Ascending aorta (tissue), 2 donors: ENCODE measurements around the gene PTPRE. TPM values are rescaled to one million over a fixed set of nuclear protein-coding genes. Genes with fewer than 3 reads are reported as not detected.
A peak's percentile ranks its signal among the peaks of the same experiment; 100 is the strongest.

Experiments
- DNase-seq, 2 donors: peaks; one replicate each; pipeline ENCODE4 v3.0.0-alpha.2; 2019; ENCODE audit warnings: low spot score in 2 of 2
- H3K27ac ChIP-seq, 2 donors: fragments of 200-600 bp; sonication (generic); one replicate each; pipeline ENCODE4 v1.5.1; 2016 to 2017; ENCODE audit warnings: mild to moderate bottlenecking in 1 of 2
- H3K27me3 ChIP-seq: fragments of 200-600 bp; sonication (generic); one replicate; pipeline ENCODE4 v1.5.1; 2017
- H3K36me3 ChIP-seq, 2 donors: fragments of 200-600 bp; sonication (generic); one replicate each; pipeline ENCODE4 v1.5.1; 2016
- H3K4me1 ChIP-seq, 2 donors: fragments of 200-600 bp; sonication (generic); one replicate each; pipeline ENCODE4 v1.5.1; 2016 to 2017; ENCODE audit warnings: mild to moderate bottlenecking in 1 of 2
- H3K4me3 ChIP-seq, 2 donors: fragments of 200-600 bp; sonication (generic); one replicate each; pipeline ENCODE4 v1.5.1; 2016 to 2017; ENCODE audit warnings: mild to moderate bottlenecking in 1 of 2
- H3K9me3 ChIP-seq, 2 donors: fragments of 200-600 bp; sonication (generic); one replicate each; pipeline ENCODE4 v1.5.1; 2016
- intact Hi-C: fragments of 100-400 bp; cut with DNase I; formaldehyde crosslinking; loops from one replicate; pipeline ENCODE4 v1.15.1; 2023
- total RNA-seq: library from RNA; depleted of rRNA; stranded (reverse); fragments of >200 nt; gene quantifications from one replicate; pipeline ENCODE4 v1.1.0, GENCODE V29; 2016
- TF ChIP-seq, protein P1 (sequence below), 3 experiments: fragments of 200-600 bp in 2 of 3; fragments of 450-650 bp in 1 of 3; sonication (generic) in 2 of 3; IDR thresholded peaks; one replicate each; pipeline ENCODE4 v1.5.1; 2016 to 2019; ENCODE audit warnings: antibody characterized with exemption in 3 of 3, mild to moderate bottlenecking in 1 of 3, moderate library complexity in 1 of 3

Gene PTPRE
- total RNA-seq, 1 donor from 2014 or later = 14.5 TPM

DNA sequence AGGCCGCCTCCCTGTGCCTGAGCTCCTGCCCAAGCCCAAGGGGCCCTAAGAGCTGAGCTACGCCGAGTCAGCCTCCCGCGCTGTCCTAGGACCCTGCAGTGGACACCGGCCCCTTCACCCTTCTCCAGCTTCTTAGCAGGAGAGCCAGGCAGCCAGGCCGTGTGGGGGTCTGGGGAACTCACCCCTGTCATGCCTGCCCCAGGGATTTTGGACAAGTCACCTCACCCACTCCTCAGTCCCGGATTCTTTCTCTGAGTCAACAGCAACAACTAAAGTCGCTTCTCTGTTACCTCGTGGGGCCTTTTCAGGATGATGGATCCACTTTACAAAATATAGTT lies 140.0 kb downstream of the PTPRE start:
- Histone ChIP-seq H3K27me3 (no peaks in the 10 kb centered on the region), H3K27ac (peak overlapping the region; percentile 71), H3K36me3 (no peaks in the 10 kb centered on the region), H3K4me3 (no peak overlapping the region), H3K9me3 (no peaks in the 10 kb centered on the region), H3K4me1 (peaks cover 3 to 10% of the 10 kb centered on the region in 2 donors)
- TF ChIP-seq, protein P1, sequence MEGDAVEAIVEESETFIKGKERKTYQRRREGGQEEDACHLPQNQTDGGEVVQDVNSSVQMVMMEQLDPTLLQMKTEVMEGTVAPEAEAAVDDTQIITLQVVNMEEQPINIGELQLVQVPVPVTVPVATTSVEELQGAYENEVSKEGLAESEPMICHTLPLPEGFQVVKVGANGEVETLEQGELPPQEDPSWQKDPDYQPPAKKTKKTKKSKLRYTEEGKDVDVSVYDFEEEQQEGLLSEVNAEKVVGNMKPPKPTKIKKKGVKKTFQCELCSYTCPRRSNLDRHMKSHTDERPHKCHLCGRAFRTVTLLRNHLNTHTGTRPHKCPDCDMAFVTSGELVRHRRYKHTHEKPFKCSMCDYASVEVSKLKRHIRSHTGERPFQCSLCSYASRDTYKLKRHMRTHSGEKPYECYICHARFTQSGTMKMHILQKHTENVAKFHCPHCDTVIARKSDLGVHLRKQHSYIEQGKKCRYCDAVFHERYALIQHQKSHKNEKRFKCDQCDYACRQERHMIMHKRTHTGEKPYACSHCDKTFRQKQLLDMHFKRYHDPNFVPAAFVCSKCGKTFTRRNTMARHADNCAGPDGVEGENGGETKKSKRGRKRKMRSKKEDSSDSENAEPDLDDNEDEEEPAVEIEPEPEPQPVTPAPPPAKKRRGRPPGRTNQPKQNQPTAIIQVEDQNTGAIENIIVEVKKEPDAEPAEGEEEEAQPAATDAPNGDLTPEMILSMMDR (IDR thresholded peaks at IDR 0.05) = no peak
- intact Hi-C loops = no loop called here
- no peak for DNase-seq

DNA sequence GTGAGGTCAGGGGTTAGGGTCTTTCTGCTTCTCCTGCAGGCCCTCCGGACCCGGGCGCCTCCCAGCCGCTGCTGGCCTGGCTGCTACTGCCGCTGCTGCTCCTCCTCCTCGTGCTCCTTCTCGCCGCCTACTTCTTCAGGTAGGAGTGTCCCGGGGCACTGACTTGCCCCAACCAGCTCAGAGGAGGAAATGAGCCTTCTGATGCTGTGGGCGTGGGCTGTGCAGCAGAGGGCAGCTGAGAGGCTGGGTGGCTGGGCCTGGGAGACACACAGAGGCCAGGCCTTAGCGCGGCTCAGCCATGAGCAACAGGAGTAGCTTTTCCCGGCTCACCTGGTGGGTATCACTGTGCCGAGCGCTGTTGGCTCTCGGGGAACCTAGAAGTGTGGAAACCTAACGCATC lies 140.4 kb downstream of the PTPRE start:
- H3K4me3 ChIP-seq = peak overlapping the region in 1 of 2 donors; percentile 47

DNA sequence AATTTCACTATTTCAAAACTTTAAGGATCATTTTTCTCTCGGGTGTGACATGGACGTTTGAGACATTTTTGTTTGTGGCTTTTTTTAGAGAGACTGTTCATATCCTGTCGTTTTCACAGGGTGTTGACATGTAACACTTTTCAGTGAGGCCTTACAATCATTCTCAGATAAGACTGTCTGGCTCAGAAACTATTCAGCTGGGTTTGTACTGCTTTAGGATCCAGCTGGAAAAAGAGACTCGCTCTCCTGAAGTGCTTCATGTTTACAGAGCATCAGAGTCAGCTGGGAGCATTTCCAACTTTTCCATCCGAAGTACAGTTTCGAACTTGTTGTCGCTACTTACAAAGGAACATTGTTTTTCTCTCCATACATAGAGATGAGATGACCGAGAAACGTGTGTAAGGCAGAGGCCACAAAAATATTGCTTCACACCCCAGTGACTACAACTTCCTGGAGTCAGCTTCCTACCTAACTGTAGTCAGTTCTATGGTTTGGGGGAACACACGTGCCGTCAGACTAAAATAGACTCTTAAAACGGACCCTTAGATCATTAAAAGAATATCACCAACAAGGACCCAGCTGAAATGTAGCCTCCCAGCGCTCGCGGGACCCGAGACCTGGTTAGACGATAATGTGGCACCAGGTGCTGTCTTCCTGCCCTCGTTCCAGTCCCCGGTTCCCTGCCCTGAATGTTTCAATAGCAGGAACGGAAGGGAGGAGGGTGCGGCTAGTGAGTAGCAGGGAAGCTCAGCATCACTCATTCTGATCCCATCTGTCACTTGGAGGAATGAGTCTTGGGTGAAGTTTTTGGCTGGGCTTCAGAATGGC lies 141.3 kb downstream of the PTPRE start:
- H3K36me3 ChIP-seq = no peaks in the 10 kb centered on the region
- no peaks in the 10 kb centered on the region for H3K9me3 ChIP-seq
- TF ChIP-seq, protein P1 (IDR thresholded peaks at IDR 0.05) = no peak
- no peak for DNase-seq
- H3K4me3 ChIP-seq = peak overlapping the region in 1 of 2 donors; percentile 47
- no peaks in the 10 kb centered on the region for H3K27me3 ChIP-seq
- peaks cover 3 to 10% of the 10 kb centered on the region in 2 donors for H3K4me1 ChIP-seq
- peak overlapping the region; percentile 71 for H3K27ac ChIP-seq
- intact Hi-C loops = no loop called here

More for the DNA sequence above, 140.4 kb downstream of the PTPRE start:
- peaks cover 3 to 10% of the 10 kb centered on the region in 2 donors for H3K4me1 ChIP-seq
- intact Hi-C loops = no loop called here
- no peaks in the 10 kb centered on the region for H3K9me3 ChIP-seq
- DNase-seq = peak; percentile 74 to 87
- H3K27me3 ChIP-seq = no peaks in the 10 kb centered on the region
- H3K36me3 ChIP-seq = no peaks in the 10 kb centered on the region
- TF ChIP-seq, protein P1 (IDR thresholded peaks at IDR 0.05) = no peak
- peak overlapping the region; percentile 71 for H3K27ac ChIP-seq

DNA sequence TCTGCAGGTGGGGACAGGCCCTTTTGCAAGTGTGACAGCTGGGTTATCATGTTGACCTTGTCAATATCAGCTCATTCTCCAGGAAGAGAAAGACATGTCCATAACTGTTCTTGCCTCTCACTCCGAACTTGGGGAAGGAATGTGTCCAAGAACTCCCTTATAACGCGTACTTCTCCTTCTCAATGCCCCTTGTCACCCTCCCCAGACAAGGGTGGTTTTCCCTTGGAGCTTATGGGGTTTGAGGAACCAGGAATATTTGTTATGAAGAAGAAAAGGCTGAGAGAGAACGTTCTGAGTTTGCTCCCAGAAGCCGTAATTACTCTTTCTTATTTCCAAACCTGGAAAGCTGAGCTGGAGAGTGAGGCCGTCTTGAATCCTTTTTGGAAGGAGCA lies 141.9 kb downstream of the PTPRE start:
- H3K27ac ChIP-seq = peak overlapping the region; percentile 71
- H3K9me3 ChIP-seq = no peaks in the 10 kb centered on the region
- H3K27me3 ChIP-seq = no peaks in the 10 kb centered on the region
- H3K4me3 ChIP-seq = peak overlapping the region in 1 of 2 donors; percentile 47
- intact Hi-C loops = no loop called here
- DNase-seq = no peak
- TF ChIP-seq, protein P1 (IDR thresholded peaks at IDR 0.05) = no peak
- H3K4me1 ChIP-seq = peaks cover 3 to 10% of the 10 kb centered on the region in 2 donors
- no peaks in the 10 kb centered on the region for H3K36me3 ChIP-seq

DNA sequence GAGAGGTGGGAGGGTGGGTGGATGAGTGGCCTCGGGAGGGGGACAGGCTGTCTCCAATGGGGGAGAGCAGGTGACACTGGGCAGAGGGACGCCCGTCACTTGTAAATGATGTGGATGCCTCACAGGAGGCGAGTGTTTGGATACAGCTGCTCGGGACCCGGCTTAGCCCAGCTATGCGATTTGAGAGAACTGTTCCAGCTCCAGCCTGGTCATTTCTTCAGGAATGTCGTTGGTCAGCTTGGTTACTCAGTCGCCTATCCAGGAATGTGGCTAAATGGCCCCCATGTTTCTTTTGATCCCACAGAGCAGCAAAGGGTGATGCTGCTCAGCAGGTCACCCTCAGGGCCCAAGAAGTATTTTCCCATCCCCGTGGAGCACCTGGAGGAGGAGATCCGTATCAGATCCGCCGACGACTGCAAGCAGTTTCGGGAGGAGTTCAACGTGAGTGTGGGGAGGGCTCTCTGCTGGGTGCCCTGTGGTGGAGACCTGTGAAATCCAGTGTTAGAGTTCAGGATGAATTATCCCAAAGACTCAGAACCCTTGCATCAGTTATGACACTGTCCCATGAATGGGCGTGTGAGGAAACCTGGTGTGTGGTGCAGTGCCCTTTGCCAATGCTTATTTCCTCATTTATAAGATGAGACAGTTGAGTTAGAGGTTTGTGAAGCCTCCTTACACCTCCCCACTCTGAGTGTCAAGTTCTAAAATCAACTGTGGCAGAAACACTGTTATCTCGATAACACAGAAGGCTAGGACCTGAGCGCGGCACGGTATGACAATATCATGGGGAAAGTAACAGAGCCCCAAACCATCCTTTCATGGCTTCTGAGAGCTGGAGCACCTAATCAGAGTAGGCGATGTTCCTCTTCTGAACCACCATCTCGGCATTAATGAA lies 142.6 kb downstream of the PTPRE start:
- Histone ChIP-seq H3K27me3 (no peaks in the 10 kb centered on the region), H3K27ac (peak overlapping the region; percentile 71), H3K4me3 (peak overlapping the region in 1 of 2 donors; percentile 47), H3K36me3 (no peaks in the 10 kb centered on the region), H3K9me3 (no peaks in the 10 kb centered on the region), H3K4me1 (peaks cover 3 to 10% of the 10 kb centered on the region in 2 donors)
- intact Hi-C loops = no loop called here
- DNase-seq = no peak
- TF ChIP-seq, protein P1 (IDR thresholded peaks at IDR 0.05) = no peak
